Measurements from ENCODE around the gene JAZF1.

- TF ChIP-seq CTCF (IDR thresholded peaks at IDR 0.05; ENCODE audit: insufficient read depth, low read length), result no peak
- no peak for TF ChIP-seq POLR2AphosphoS5 (IDR thresholded peaks at IDR 0.05; ENCODE audit: low read depth)
- TF ChIP-seq SPI1 (IDR thresholded peaks at IDR 0.05; ENCODE audit: borderline replicate concordance, low read depth), result no peak
Observed at GRCh38 chr7:27799212-27799611, 381.4 kb downstream of the JAZF1 start.

Measured in HL-60 (cell line).